Memory B cell (primary cell): ENCODE measurements around the gene TNRC6C.

Experiments
- ATAC-seq: fragments of 150-1000 bp; cut with Tn5 transposase; 2 replicates; pipeline ENCODE4 v1.10.0; 2021; ENCODE audit warnings: low read depth, mild to moderate bottlenecking, moderate library complexity
- DNase-seq, 2 donors: peaks; one replicate each; pipeline ENCODE4 v3.0.0; 2022; ENCODE audit warnings: low spot score in 2 of 2
- H3K27ac Mint-ChIP-seq: one replicate; pipeline ENCODE4 v1.8.0; 2022; ENCODE audit warnings: mild to moderate bottlenecking, moderate library complexity, mixed read lengths
- H3K27me3 Mint-ChIP-seq: one replicate; pipeline ENCODE4 v1.8.0; 2022; ENCODE audit warnings: mixed read lengths
- H3K36me3 Mint-ChIP-seq: one replicate; pipeline ENCODE4 v1.8.0; 2022; ENCODE audit warnings: mild to moderate bottlenecking, mixed read lengths
- H3K4me1 Mint-ChIP-seq: one replicate; pipeline ENCODE4 v1.8.0; 2022; ENCODE audit warnings: mixed read lengths
- H3K4me3 Mint-ChIP-seq: one replicate; pipeline ENCODE4 v1.8.0; 2022; ENCODE audit warnings: mild to moderate bottlenecking, moderate library complexity, mixed read lengths
- H3K9me3 Mint-ChIP-seq: one replicate; pipeline ENCODE4 v1.8.0; 2022; ENCODE audit warnings: mixed read lengths

The TNRC6C gene

GRCh38 chr17:77942112-77942988 lies 16.2 kb upstream of the TNRC6C start:
- no peak overlapping the region for H3K27ac Mint-ChIP-seq
- no peaks in the 10 kb centered on the region for H3K36me3 Mint-ChIP-seq
- ATAC-seq (no peak), DNase-seq (no peak)
- H3K4me1 Mint-ChIP-seq: peaks cover 3% of the 10 kb centered on the region
- peaks cover 21% of the 10 kb centered on the region for H3K27me3 Mint-ChIP-seq
- H3K9me3 Mint-ChIP-seq: peaks cover 2% of the 10 kb centered on the region
- no peak overlapping the region for H3K4me3 Mint-ChIP-seq

GRCh38 chr17:77943971-77944370 lies 14.5 kb upstream of the TNRC6C start:
- H3K9me3 Mint-ChIP-seq: peaks cover 6% of the 10 kb centered on the region
- no peak for ATAC-seq
- H3K27ac Mint-ChIP-seq: no peak overlapping the region
- H3K4me3 Mint-ChIP-seq: no peak overlapping the region
- H3K27me3 Mint-ChIP-seq: peaks cover 27% of the 10 kb centered on the region
- DNase-seq: no peak
- H3K36me3 Mint-ChIP-seq: no peaks in the 10 kb centered on the region
- H3K4me1 Mint-ChIP-seq: peaks cover 3% of the 10 kb centered on the region

GRCh38 chr17:77944390-77945222 lies 13.9 kb upstream of the TNRC6C start:
- Mint-ChIP-seq H3K4me1 (peaks cover 3% of the 10 kb centered on the region), H3K9me3 (peaks cover 6% of the 10 kb centered on the region), H3K36me3 (no peaks in the 10 kb centered on the region), H3K27ac (no peak overlapping the region), H3K4me3 (no peak overlapping the region), H3K27me3 (peaks cover 30% of the 10 kb centered on the region)
- ATAC-seq (no peak), DNase-seq (no peak)

GRCh38 chr17:77946900-77947645 lies 11.4 kb upstream of the TNRC6C start:
- Mint-ChIP-seq H3K27ac (no peak overlapping the region), H3K36me3 (no peaks in the 10 kb centered on the region)

GRCh38 chr17:77948690-77949114 lies 9.8 kb upstream of the TNRC6C start:
- no peak overlapping the region for H3K4me3 Mint-ChIP-seq
- no peak for DNase-seq
- no peak overlapping the region for H3K27ac Mint-ChIP-seq

More at GRCh38 chr17:77946900-77947645, 11.4 kb upstream of the TNRC6C start:
- Mint-ChIP-seq H3K4me1 (peaks cover 3% of the 10 kb centered on the region), H3K27me3 (peaks cover 28% of the 10 kb centered on the region), H3K9me3 (peaks cover 4% of the 10 kb centered on the region), H3K4me3 (no peak overlapping the region)
- DNase-seq (no peak), ATAC-seq (no peak)

GRCh38 chr17:77951123-77951522 lies 7.4 kb upstream of the TNRC6C start:
- H3K27me3 Mint-ChIP-seq: peaks cover 31% of the 10 kb centered on the region
- peaks cover 4% of the 10 kb centered on the region for H3K9me3 Mint-ChIP-seq
- no peak overlapping the region for H3K27ac Mint-ChIP-seq
- no peak overlapping the region for H3K4me3 Mint-ChIP-seq
- H3K36me3 Mint-ChIP-seq: no peaks in the 10 kb centered on the region
- H3K4me1 Mint-ChIP-seq: peaks cover 3% of the 10 kb centered on the region
- DNase-seq (no peak), ATAC-seq (no peak)

More at GRCh38 chr17:77948690-77949114, 9.8 kb upstream of the TNRC6C start:
- ATAC-seq: no peak
- Mint-ChIP-seq H3K27me3 (peaks cover 38% of the 10 kb centered on the region), H3K4me1 (peaks cover 5% of the 10 kb centered on the region), H3K36me3 (no peaks in the 10 kb centered on the region), H3K9me3 (peaks cover 4% of the 10 kb centered on the region)

GRCh38 chr17:77952368-77952767 lies 6.1 kb upstream of the TNRC6C start:
- DNase-seq (no peak), ATAC-seq (no peak)
- H3K4me3 Mint-ChIP-seq: no peak overlapping the region
- no peak overlapping the region for H3K27ac Mint-ChIP-seq
- H3K27me3 Mint-ChIP-seq: peaks cover 26% of the 10 kb centered on the region
- H3K4me1 Mint-ChIP-seq: peaks cover 6% of the 10 kb centered on the region
- no peaks in the 10 kb centered on the region for H3K36me3 Mint-ChIP-seq
- H3K9me3 Mint-ChIP-seq: peaks cover 4% of the 10 kb centered on the region

GRCh38 chr17:77957235-77957856 lies 1.2 kb upstream of the TNRC6C start:
- H3K4me3 Mint-ChIP-seq: peak overlapping the region; percentile 91
- ATAC-seq: no peak
- DNase-seq: peak in 1 of 2 donors; percentile 24
- peaks cover 12% of the 10 kb centered on the region for H3K27me3 Mint-ChIP-seq
- peaks cover 16% of the 10 kb centered on the region for H3K4me1 Mint-ChIP-seq
- H3K27ac Mint-ChIP-seq: peak overlapping the region; percentile 93
- H3K9me3 Mint-ChIP-seq: no peaks in the 10 kb centered on the region
- peaks cover 2% of the 10 kb centered on the region for H3K36me3 Mint-ChIP-seq

- H3K4me1 Mint-ChIP-seq: peaks cover 23% of the 10 kb centered on the region
- no peaks in the 10 kb centered on the region for H3K9me3 Mint-ChIP-seq
- DNase-seq (no peak), ATAC-seq (no peak)
- peak overlapping the region; percentile 93 for H3K27ac Mint-ChIP-seq
- H3K27me3 Mint-ChIP-seq: peaks cover 2% of the 10 kb centered on the region
- peaks cover 5% of the 10 kb centered on the region for H3K36me3 Mint-ChIP-seq
- H3K4me3 Mint-ChIP-seq: peak overlapping the region; percentile 91
Measured at GRCh38 chr17:77958716-77959125, 218 bp downstream of the TNRC6C start.

GRCh38 chr17:77959126-77959925 lies 823 bp downstream of the TNRC6C start:
- ATAC-seq (no peak), DNase-seq (peak; percentile 11 to 27)
- H3K36me3 Mint-ChIP-seq: peaks cover 5% of the 10 kb centered on the region
- peak overlapping the region; percentile 93 for H3K4me3 Mint-ChIP-seq
- peaks cover 25% of the 10 kb centered on the region for H3K4me1 Mint-ChIP-seq
- H3K9me3 Mint-ChIP-seq: no peaks in the 10 kb centered on the region
- peaks cover under 1% of the 10 kb centered on the region for H3K27me3 Mint-ChIP-seq
- H3K27ac Mint-ChIP-seq: peak overlapping the region; percentile 65

- peaks cover 28% of the 10 kb centered on the region for H3K4me1 Mint-ChIP-seq
- peaks cover 5% of the 10 kb centered on the region for H3K36me3 Mint-ChIP-seq
- peak overlapping the region; percentile 93 for H3K4me3 Mint-ChIP-seq
- DNase-seq (no peak), ATAC-seq (no peak)
- H3K27ac Mint-ChIP-seq: peak overlapping the region; percentile 65
- H3K9me3 Mint-ChIP-seq: no peaks in the 10 kb centered on the region
- H3K27me3 Mint-ChIP-seq: no peaks in the 10 kb centered on the region
Measured at GRCh38 chr17:77959926-77960521, 1.5 kb downstream of the TNRC6C start.

GRCh38 chr17:77961741-77962140 lies 3.2 kb downstream of the TNRC6C start:
- H3K36me3 Mint-ChIP-seq: peaks cover 5% of the 10 kb centered on the region
- H3K27ac Mint-ChIP-seq: no peak overlapping the region
- ATAC-seq: no peak
- no peaks in the 10 kb centered on the region for H3K27me3 Mint-ChIP-seq
- no peaks in the 10 kb centered on the region for H3K9me3 Mint-ChIP-seq
- peaks cover 39% of the 10 kb centered on the region for H3K4me1 Mint-ChIP-seq
- no peak overlapping the region for H3K4me3 Mint-ChIP-seq
- no peak for DNase-seq
